ENCODE measurements around the gene FXYD7.
A peak's percentile ranks its signal among the peaks of the same experiment; 100 is the strongest.

FXYD7 gene

DNA sequence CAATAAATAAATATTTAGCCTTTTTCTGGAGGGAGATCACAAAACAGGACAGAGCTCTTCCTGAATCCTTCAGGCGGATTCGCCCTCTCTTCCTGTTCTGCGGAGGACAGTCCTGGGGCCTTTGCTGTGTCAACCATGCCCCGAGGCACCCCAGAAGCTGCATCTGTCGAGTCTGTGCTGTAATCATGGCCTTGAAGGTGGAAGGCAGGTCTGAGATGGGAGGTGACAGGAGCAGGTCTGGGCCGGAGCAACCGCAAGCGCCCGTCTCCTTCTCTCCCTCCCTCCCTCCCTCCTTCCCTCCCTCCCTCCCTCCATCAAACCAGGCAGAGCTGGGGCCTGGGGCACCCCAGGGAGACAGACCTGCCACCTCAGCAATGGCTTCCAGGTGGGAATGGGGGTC is 32.1 kb upstream of the FXYD7 start:
- DNase-seq (ENCODE audit: low read depth) = no peak

DNA sequence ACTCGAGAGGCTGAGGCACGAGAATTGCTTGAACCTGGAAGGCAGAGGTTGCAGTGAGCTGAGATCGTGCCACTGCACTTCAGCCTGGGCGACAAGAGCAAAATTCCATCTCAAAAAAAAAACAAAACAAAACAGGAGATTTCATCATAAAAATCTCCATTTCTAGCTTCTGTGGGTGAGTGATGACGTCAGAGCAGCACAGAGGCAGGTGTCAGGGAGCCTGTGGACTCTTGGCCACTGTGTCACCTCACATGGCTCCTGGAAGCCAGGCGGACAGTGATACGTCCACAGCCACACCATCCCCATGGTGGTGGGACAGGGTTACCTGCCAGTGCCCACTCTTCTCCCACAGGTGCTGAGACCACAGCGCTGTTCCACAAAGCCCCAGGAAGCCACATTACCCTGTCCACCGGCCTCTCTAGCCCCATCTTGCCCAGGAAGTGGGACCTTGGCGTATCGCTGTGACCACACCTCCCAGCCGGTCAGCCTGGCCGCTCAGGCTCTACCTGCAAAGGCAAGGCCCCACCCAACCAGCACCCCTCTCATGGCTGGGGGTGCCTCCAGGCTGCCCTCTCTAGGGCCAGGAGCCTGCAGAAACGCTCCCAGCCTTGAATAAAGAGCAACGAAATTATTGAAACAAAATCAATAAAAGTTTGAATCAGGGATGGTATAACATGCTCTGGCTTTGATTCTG is 29.9 kb upstream of the FXYD7 start:
- no peak for DNase-seq (ENCODE audit: low read depth)

DNA sequence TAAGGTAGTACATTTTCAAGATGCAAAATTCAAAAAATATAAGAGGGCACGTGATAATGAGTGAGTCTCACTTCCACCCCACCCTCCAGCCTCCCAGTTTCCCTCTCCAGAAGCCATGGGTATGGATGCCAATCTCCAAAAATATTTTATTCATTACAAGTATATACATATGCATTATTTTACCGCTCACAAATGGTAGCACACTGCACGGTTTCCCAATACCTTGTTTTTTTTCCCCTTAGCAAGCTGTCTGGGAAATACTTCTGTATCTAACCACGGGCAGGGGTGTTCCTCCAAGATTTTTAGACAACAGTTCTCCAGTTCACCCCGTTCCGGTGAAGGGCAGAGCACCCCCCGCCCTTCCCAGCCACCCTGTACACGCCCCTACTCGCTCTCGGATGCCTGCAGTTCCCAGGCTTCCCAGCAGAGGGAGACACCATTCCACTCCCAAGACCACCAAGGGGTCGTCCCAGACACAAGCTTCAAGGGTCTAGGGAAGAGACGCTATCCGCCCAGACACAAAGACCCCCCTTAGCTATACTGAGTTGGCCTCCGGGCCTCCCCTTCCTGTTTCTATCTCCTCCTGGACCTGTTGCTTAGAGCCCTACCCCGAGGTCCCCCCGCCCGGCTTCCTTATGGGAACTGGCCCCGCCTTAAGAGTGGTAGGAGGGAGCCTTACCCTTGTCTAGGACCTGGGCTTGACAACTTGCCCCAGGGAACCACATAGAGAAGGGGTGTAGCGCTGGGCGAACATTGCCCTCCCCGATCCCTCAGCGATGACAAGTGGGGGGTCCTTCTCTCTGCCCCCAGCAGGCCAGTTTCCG is 28.5 kb upstream of the FXYD7 start:
- peak; percentile 46 for DNase-seq (ENCODE audit: low read depth)

DNA sequence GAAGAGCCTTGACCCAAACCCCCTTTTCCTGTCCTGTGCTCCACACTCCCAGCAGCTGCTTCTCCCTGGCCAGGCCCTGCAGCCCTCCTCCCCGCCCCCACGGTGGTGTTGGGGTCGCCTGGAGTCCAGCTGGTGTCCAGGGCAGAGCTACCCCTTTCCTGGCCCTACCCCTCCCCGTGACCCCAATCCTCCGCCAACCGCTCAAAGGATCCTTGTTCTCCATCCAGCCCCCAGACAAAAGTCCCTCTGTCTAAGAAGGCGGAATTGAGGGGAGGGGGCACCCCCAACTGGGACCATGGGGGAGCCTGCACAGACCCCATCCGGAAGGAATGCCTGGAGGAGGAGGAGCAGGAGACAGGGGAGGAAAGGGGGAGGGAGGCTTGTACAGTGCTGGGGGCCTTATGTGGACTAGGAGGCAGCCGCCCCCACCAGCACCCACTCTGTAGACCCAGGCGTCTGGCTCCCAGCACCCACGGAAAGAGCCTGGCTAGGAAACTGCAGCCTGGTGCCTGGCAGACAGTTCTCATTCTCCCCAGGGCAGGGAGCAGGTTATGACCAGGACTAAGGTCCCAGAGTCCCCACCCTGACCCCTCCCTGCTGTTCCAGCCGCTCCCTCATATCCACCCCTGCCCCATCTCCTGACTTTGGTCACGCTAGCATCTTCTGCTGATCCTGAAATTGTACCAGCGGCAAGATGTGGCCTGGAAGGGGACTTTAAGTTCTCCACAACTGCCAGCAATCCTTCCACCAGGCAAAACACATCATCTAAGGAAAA is 27.7 kb upstream of the FXYD7 start, which contains the start of gene FXYD3:
Gene FXYD3 (plus strand): TSS at position 647 of the 775 bp plus-strand sequence. CDS start 3,554 bp downstream, outside the sequence.
- DNase-seq (ENCODE audit: low read depth) = no peak

DNA sequence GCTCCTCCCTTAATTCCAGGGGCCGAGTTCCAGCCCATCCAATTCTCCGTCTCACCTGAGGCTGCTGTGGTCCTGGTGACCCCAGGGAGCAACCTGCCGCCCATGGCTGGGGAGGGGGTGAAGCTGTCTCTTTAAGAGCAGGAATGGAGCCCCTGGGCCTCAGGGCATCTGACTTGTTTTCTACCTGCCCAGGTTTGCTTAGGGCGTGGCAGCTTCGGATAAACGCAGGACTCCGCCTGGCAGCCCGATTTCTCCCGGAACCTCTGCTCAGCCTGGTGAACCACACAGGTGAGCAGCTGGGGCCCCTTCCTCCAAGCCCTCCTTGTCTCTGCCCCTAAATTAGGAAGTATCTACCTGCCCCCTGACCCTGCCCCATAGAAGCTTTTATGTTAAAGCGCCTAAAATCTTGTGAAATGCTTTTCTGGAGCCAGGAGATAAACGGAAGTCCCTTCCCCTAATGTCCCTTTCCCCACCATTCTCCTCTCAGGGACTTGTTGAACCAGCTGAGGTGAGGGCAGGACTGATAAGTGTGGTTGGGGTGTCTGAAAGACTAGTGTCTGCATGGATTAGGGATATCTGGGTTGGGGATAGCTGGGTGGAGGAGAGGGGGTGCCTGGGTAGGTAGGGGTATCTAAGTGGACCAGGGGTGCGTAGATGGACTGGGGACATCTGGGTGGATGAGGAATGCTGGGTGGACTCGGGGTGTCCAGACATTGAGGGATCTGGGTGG is 26.8 kb upstream of the FXYD7 start:
- no peak for DNase-seq (ENCODE audit: low read depth)

DNA sequence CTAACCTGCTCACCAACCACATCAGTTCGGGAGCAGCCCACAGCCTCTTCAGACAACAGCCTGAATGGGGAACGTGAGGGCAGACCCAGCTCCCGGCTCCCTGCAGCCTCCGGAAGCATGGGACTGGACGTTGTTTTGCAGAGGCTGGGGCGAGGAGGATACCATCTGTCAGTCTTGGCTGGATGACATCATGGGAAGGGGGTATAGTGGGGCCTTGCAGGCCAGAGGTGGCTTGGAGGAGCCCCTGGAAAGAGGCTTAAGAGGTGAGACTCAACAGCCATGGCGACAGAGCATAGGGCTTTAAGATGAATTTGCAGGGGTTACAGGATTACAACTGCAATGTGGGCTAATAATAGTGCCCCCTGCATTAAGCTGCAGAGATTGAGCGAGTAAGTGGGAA is 25.9 kb upstream of the FXYD7 start:
- DNase-seq (ENCODE audit: low read depth) = no peak

DNA sequence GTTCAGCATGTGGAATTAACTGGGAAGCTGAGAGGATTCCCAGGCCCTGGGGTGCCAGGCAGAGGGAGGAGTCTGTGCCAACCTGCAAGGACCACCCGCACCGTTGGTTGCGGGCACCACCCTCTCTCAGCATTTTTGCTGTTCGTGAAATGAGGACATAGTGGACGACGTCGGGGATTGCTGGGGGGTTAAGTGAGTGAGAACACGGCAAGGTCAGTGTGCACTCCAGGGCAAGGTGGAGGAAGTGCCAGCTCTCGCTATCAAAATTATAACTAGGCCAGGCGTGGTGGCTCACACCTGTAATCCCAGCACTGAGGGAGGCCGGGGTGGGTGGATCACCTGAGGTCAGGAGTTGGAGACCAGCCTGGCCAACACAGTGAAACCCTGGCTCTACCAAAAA is 25.3 kb upstream of the FXYD7 start:
- DNase-seq (ENCODE audit: low read depth) = no peak

DNA sequence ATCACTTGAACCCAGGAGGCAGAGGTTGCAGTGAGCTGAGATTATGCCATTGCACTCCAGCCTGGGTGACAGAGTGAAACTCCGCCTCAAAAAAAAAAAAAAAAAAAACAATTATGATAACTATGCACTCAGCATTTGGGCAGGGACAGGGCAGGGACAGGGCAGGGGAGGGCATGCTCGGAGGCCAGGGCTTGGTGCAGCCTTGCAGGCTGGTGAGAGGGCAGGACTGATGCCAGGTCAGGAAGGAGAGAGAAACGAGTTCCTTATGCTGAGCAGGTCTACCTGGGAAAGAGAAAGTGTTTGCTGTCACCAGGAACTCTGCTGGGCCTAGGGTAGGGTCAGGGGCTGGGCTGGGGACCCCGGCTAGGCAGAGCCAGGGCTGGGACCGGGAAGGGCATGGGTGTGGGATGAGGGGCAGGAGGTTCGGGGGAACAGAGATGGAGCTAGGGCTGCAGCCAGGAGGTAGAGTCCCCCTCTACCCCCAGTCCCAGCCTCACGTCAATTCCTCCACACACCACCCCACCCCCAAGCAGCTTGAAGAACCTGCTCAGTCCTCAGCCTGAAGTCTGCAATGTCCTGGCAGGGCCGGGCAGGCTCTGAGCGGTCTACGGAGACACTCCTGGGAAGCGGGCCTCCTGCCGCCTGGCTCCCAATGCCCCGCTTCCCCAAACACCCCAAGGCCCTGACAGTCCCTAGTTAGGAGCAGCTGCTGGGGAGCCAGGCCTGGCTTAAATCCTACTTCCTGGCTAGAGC is 24.6 kb upstream of the FXYD7 start:
- no peak for DNase-seq (ENCODE audit: low read depth)

DNA sequence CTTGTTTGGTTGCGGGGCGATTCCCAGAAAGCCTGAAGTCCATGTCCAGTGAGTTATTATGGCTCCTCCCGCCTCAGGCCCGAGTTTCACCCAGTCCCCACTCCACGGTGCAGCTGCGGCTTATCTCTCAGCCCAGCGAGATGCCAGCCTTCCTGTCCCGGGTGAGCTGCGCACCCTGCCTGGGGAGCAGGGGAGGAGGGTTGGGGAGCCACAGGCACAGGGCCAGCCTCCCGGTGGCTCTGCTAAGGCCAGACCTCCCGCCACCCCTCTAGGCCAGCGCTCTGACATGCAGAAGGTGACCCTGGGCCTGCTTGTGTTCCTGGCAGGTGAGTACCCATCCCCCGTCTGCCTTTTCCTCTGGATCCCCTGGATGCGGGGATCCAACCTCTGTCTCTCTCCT is 24.0 kb upstream of the FXYD7 start:
- DNase-seq (ENCODE audit: low read depth) = no peak

DNA sequence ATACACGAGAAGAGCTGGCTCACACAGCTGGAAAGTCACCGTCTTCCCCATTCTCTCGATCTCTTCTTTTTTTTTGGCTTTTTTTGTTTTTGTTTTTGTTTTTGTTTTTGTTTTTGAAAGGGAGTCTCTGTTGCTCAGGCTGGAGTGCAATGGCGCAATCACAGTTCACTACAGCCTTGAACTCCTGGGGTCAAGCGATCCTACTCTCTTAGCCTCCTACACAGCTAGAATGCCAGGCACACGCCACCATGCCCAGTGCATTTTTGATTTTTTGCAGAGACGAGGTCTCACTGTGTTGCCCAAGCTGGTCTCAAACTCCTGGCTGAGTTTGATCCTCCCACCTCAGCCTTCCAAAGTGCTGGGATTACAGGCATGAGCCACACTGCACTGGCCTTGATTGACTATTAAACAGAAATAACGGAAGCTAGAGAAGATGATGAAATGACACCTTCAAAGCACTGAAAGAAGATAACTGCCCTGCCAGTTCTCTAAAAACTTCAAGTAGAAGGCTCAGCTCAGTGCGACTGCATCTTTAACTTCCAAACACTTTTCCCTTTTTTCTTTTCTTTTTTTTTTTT is 23.4 kb upstream of the FXYD7 start:
- DNase-seq (ENCODE audit: low read depth) = no peak

DNA sequence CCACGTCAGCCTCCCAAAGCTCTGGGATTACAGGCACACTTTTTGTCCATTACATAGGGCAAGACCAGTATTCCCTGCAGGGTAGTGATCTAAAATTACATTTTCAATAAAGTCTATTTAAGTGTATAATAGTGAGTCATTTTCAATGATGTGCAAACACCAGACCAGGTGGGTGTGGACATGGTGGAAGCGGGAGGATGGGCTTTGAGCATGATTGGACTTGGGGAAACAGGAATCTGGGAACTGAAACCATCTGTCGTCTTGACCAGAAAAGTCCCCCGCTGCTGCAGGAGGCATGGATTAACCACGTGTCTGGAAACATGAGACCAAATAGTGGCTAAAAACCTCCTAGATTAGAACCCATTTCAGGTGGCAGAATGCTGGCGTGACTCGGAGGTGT is 22.6 kb upstream of the FXYD7 start:
- no peak for DNase-seq (ENCODE audit: low read depth)

DNA sequence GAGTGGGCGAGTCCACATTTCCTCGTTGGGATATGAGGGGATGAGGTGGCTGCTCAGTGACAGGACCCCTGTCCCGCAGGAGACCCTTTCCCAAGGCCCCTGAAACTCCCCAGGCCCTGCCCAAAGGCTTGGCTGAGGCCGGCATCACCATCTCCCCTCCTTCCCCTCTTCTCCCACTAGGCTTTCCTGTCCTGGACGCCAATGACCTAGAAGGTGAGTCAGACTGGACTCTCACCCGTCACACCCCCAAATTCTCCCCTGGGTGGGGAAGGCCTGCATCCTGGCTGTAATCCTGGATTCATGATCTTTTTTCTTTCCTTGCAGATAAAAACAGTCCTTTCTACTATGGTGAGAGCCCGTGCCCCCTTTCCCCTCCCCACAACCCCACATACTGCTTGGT is 22.2 kb upstream of the FXYD7 start:
- no peak for DNase-seq (ENCODE audit: low read depth)

DNA sequence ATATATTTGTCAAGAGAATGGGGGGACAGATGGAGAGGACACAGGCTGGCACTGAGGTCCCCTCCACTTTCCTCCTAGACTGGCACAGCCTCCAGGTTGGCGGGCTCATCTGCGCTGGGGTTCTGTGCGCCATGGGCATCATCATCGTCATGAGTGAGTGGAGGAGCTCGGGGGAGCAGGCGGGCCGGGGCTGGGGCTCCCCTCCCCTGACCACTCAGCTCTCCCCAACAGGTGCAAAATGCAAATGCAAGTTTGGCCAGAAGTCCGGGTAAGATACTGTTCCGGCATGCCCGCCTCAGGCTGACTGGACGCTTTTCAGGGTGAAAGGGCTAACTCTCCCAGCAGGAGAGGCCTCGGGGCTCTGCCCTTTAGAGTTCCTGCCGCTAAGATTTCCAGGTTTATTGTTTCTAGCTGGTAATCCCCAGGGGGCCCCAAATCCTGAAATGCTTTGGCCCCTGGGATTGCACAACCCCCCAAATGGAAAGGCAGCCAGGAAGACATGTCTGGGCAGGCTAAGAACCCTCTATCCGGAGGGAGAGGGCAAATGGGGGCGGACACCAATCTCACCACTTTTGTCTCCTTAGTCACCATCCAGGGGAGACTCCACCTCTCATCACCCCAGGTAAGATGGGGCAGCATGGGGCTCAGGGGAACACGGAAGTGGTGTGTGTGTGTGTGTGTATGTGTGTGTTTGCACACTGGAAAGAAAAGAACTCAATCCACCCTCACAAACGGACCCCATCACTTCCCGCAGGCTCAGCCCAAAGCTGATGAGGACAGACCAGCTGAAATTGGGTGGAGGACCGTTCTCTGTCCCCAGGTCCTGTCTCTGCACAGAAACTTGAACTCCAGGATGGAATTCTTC is 20.1 kb upstream of the FXYD7 start:
- DNase-seq (ENCODE audit: low read depth) = no peak

DNA sequence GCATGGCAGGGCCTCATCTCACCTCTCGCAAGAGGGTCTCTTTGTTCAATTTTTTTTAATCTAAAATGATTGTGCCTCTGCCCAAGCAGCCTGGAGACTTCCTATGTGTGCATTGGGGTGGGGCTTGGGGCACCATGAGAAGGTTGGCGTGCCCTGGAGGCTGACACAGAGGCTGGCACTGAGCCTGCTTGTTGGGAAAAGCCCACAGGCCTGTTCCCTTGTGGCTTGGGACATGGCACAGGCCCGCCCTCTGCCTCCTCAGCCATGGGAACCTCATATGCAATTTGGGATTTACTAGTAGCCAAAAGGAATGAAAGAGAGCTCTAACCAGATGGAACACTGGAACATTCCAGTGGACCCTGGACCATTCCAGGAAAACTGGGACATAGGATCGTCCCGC is 19.5 kb upstream of the FXYD7 start:
- DNase-seq (ENCODE audit: low read depth) = no peak

DNA sequence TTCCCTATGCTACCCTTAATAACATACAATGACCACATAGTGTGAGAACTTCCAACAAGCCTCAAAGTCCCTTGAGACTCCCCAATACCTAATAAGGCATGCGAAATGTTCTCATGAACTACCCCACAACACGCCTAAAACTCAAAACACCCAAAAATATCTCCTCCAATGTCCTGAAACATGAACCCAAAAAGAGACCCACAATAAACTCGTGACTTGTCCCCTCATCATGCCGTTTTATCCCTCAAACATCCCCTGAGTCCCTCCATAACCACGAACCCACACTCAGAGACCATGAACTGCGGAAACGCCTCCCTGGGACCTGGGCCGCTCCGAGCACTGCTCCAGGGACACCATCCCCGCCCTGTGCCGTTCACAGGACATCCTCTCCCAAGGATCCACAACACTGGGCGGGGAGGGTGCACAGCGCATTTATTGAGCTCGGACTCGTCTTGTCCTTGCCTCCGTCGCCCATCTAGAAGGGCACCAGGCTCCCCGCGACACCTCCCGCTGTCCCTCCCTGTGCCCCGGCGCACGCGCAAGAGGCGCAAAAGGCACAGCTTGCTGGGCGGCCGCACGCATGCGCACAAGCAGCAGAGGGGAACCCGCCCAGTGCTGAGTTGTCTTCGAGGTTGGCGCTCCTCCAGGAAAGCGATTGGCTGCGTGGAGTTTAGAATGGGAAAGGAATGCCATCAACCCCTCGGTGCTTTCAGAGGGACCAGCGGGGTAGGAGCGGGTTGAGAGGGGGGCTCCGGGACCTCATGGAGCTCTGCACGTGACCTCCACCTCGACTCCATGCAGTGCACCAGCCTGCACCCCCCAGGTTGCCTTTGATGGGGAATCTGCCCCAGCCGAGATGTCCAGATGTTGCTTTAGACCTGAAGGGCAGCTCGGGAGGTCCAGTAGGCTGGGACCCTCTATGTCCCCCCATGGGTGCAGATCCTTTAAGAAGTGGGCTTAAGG is 18.7 kb upstream of the FXYD7 start:
- DNase-seq (ENCODE audit: low read depth) = peak; percentile 77

DNA sequence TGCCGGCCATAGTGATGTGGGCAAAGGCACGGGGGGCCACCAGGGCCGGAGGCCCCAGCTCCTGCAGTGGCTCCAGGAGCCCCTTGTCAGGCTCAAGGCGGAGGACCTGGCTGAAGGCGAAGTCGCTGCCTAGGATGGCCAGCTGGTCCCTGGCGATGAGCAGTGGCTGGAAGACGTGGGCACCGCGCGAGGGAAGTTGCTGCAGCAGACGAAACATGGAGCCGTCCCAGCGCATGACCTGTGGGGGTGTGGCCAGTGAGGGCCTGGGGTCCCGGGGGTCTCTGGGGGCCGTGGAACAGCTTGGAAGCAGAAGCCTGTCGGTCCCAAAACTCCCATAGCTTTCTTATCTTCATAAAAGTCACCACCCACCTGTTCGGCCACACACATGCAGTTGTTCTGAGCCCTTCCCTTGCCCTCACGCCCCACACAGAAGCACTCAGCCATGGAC is 17.8 kb upstream of the FXYD7 start:
- DNase-seq (ENCODE audit: low read depth) = no peak

DNA sequence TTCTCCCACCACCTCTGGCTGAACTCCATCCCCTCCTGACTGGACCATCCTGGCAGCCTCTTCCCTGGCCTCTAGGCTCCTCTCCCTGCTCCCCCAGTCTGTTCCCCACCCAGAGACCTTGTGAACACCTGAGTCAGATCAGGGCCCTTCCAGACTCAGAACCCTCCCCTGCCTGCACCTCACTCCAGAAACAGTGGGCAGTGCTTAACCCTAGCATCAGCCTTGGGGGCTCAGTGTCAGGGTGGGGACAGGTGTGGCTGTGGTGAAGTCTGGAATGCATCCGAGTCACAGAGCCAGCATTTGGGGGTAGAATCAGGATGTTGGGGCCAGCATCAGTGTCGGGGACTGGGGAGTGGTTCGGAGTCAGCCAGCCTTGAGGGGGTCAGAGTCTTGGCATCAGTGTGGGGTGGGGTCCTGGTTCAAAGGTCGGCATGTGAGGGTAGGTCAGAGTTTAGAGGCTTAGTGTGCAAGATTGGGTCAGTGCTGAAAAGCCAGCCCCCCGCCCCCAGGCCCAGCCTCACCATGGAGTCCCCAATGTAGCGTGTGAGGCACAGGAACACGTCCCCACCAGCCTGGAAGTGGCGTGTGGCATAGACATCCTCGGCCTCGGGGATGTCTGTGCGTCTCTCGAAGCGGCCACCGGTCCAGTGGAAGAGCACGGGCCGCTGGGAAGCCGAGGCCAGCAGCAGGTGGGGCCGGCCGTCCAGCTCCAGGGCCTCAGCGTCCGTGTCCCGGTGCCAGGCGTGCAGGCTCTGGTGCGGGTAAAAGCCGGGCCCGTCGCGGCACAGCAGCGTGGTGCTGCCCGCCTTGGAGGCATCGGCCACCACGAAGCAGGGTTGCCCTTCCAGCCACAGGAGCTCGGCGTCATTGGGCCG is 17.1 kb upstream of the FXYD7 start:
- DNase-seq (ENCODE audit: low read depth) = no peak

DNA sequence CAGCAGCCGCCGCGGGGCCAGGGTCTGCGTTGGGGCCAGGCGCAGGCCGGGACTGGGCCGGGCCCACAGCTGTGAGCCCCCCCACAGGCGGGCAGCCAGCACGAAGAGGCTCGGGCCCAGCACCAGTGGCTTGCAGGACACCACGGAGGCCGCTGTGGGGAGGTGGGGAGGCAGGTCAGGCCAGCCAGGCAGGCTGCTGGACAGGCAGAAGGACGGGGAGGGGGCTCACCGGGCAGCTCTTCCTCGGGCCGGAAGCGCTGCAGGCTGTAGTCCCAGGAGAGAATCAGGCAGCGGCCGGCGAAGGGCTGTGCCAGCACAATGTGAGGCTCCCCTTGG is 16.5 kb upstream of the FXYD7 start:
- DNase-seq (ENCODE audit: low read depth) = no peak

All from T follicular helper cell (primary cell).